ENCODE results near the gene IL12RB1. TPM values are rescaled to one million over a fixed set of nuclear protein-coding genes. Genes with fewer than 3 reads are reported as not detected.

The IL12RB1 gene
- total and polyA plus RNA-seq, 2 of the 13 experiments (the other 11 are each of a cell fraction or from before 2014, with no cell fraction given) = 0.03 to 0.04 TPM

DNA sequence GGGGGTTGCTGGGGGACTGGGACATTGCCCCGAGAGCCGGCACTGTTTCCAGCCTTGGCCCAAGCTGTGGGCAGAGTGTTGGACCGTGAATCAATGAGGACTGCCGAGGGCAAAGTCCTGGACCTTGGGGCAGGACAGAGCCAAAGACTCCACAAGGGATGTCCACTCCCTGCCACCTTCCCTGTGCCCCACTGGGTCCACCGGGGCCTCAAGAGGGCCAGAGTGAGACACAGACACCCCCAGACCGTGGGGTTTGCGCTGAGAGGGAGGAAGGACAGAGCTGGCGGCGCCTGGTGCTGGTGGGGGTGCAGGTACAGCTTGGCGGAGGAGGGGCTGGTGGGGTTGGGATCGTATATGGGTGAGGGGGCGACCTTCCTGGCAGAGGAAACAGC is 22.6 kb upstream of the IL12RB1 start (continued):
- TF ChIP-seq, protein P1, sequence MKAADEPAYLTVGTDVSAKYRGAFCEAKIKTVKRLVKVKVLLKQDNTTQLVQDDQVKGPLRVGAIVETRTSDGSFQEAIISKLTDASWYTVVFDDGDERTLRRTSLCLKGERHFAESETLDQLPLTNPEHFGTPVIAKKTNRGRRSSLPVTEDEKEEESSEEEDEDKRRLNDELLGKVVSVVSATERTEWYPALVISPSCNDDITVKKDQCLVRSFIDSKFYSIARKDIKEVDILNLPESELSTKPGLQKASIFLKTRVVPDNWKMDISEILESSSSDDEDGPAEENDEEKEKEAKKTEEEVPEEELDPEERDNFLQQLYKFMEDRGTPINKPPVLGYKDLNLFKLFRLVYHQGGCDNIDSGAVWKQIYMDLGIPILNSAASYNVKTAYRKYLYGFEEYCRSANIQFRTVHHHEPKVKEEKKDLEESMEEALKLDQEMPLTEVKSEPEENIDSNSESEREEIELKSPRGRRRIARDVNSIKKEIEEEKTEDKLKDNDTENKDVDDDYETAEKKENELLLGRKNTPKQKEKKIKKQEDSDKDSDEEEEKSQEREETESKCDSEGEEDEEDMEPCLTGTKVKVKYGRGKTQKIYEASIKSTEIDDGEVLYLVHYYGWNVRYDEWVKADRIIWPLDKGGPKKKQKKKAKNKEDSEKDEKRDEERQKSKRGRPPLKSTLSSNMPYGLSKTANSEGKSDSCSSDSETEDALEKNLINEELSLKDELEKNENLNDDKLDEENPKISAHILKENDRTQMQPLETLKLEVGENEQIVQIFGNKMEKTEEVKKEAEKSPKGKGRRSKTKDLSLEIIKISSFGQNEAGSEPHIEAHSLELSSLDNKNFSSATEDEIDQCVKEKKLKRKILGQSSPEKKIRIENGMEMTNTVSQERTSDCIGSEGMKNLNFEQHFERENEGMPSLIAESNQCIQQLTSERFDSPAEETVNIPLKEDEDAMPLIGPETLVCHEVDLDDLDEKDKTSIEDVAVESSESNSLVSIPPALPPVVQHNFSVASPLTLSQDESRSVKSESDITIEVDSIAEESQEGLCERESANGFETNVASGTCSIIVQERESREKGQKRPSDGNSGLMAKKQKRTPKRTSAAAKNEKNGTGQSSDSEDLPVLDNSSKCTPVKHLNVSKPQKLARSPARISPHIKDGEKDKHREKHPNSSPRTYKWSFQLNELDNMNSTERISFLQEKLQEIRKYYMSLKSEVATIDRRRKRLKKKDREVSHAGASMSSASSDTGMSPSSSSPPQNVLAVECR (CRISPR knock-in tag; IDR thresholded peaks at IDR 0.05; ENCODE audit: borderline replicate concordance) = peak; percentile 65; the same call in 1 of the 2 replicates
- TF ChIP-seq, protein P2, sequence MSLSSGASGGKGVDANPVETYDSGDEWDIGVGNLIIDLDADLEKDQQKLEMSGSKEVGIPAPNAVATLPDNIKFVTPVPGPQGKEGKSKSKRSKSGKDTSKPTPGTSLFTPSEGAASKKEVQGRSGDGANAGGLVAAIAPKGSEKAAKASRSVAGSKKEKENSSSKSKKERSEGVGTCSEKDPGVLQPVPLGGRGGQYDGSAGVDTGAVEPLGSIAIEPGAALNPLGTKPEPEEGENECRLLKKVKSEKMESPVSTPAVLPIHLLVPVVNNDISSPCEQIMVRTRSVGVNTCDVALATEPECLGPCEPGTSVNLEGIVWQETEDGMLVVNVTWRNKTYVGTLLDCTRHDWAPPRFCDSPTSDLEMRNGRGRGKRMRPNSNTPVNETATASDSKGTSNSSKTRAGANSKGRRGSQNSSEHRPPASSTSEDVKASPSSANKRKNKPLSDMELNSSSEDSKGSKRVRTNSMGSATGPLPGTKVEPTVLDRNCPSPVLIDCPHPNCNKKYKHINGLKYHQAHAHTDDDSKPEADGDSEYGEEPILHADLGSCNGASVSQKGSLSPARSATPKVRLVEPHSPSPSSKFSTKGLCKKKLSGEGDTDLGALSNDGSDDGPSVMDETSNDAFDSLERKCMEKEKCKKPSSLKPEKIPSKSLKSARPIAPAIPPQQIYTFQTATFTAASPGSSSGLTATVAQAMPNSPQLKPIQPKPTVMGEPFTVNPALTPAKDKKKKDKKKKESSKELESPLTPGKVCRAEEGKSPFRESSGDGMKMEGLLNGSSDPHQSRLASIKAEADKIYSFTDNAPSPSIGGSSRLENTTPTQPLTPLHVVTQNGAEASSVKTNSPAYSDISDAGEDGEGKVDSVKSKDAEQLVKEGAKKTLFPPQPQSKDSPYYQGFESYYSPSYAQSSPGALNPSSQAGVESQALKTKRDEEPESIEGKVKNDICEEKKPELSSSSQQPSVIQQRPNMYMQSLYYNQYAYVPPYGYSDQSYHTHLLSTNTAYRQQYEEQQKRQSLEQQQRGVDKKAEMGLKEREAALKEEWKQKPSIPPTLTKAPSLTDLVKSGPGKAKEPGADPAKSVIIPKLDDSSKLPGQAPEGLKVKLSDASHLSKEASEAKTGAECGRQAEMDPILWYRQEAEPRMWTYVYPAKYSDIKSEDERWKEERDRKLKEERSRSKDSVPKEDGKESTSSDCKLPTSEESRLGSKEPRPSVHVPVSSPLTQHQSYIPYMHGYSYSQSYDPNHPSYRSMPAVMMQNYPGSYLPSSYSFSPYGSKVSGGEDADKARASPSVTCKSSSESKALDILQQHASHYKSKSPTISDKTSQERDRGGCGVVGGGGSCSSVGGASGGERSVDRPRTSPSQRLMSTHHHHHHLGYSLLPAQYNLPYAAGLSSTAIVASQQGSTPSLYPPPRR (CRISPR knock-in tag; IDR thresholded peaks at IDR 0.05; ENCODE audit: borderline replicate concordance) = peak; percentile 34; the same call in 1 of the 2 replicates
- TF ChIP-seq, protein P3, sequence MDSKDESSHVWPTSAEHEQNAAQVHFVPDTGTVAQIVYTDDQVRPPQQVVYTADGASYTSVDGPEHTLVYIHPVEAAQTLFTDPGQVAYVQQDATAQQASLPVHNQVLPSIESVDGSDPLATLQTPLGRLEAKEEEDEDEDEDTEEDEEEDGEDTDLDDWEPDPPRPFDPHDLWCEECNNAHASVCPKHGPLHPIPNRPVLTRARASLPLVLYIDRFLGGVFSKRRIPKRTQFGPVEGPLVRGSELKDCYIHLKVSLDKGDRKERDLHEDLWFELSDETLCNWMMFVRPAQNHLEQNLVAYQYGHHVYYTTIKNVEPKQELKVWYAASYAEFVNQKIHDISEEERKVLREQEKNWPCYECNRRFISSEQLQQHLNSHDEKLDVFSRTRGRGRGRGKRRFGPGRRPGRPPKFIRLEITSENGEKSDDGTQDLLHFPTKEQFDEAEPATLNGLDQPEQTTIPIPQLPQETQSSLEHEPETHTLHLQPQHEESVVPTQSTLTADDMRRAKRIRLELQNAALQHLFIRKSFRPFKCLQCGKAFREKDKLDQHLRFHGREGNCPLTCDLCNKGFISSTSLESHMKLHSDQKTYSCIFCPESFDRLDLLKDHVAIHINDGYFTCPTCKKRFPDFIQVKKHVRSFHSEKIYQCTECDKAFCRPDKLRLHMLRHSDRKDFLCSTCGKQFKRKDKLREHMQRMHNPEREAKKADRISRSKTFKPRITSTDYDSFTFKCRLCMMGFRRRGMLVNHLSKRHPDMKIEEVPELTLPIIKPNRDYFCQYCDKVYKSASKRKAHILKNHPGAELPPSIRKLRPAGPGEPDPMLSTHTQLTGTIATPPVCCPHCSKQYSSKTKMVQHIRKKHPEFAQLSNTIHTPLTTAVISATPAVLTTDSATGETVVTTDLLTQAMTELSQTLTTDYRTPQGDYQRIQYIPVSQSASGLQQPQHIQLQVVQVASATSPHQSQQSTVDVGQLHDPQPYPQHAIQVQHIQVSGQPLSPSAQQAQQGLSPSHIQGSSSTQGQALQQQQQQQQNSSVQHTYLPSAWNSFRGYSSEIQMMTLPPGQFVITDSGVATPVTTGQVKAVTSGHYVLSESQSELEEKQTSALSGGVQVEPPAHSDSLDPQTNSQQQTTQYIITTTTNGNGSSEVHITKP (CRISPR knock-in tag; IDR thresholded peaks at IDR 0.05; ENCODE audit: low read depth) = no peak
- TF ChIP-seq ZNF703 (CRISPR knock-in tag; IDR thresholded peaks at IDR 0.05; ENCODE audit: borderline replicate concordance) = 0 out of 2 replicates have a peak, but pooled peaks have one; percentile 22
- no peak for TF ChIP-seq ZNF232 (CRISPR knock-in tag; IDR thresholded peaks at IDR 0.05; ENCODE audit: borderline replicate concordance)
- TF ChIP-seq GATAD2A (CRISPR knock-in tag; IDR thresholded peaks at IDR 0.05) = peak; percentile 76
- TF ChIP-seq, protein P4, sequence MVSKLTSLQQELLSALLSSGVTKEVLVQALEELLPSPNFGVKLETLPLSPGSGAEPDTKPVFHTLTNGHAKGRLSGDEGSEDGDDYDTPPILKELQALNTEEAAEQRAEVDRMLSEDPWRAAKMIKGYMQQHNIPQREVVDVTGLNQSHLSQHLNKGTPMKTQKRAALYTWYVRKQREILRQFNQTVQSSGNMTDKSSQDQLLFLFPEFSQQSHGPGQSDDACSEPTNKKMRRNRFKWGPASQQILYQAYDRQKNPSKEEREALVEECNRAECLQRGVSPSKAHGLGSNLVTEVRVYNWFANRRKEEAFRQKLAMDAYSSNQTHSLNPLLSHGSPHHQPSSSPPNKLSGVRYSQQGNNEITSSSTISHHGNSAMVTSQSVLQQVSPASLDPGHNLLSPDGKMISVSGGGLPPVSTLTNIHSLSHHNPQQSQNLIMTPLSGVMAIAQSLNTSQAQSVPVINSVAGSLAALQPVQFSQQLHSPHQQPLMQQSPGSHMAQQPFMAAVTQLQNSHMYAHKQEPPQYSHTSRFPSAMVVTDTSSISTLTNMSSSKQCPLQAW (CRISPR knock-in tag; IDR thresholded peaks at IDR 0.05) = 0 out of 2 replicates have a peak, but pooled peaks have one; percentile 13
